Esophagus squamous epithelium (tissue), 5 donors: ENCODE results near the gene MPV17L2. TPM values are rescaled to one million over a fixed set of nuclear protein-coding genes. Genes with fewer than 3 reads are reported as not detected.
A peak's percentile ranks its signal among the peaks of the same experiment; 100 is the strongest.
"Not testable (repeated sequence)": the region's sequence is repeated elsewhere in the genome, so short reads cannot be mapped to it uniquely, and the experiment has no call there.

ENCODE experiments used
- DNase-seq: peaks from one replicate; lab custom pipeline; 2025; lab: John Stamatoyannopoulos, UW
- H3K27ac ChIP-seq, 4 donors: fragments of 200-600 bp; sonication (generic); one replicate each; pipeline ENCODE4 v1.5.1; 2016 to 2019; ENCODE audit warnings: mild to moderate bottlenecking in 1 of 4
- H3K27me3 ChIP-seq, 4 donors: fragments of 200-600 bp; sonication (generic); 1 replicate in 3 of 4; 2 replicates in 1 of 4; pipeline versions ENCODE4 v1.5.1 to v1.6.0; 2017 to 2021; ENCODE audit warnings: antibody characterized with exemption in 1 of 4
- H3K36me3 ChIP-seq, 3 donors: fragments of 200-600 bp; sonication (generic); one replicate each; pipeline ENCODE4 v1.5.1; 2016 to 2019
- H3K4me1 ChIP-seq, 3 donors: fragments of 200-600 bp; sonication (generic); one replicate each; pipeline ENCODE4 v1.5.1; 2017 to 2019
- H3K4me3 ChIP-seq, 4 donors: fragments of 200-600 bp; sonication (generic); 1 replicate in 3 of 4; 2 replicates in 1 of 4; pipeline ENCODE4 v1.5.1; 2016 to 2019; ENCODE audit warnings: mild to moderate bottlenecking in 2 of 4, moderate library complexity in 1 of 4
- H3K9me3 ChIP-seq, 3 donors: fragments of 200-600 bp; sonication (generic); one replicate each; pipeline ENCODE4 v1.5.1; 2016 to 2019
- POLR2A ChIP-seq, 4 donors: fragments of 450-650 bp; IDR thresholded peaks; one replicate each; pipeline ENCODE4 v1.6.1; 2017; ENCODE audit warnings: antibody characterized with exemption in 4 of 4, mild to moderate bottlenecking in 4 of 4, moderate library complexity in 3 of 4
- WGBS, 2 donors: methylation state at CpG; one replicate each; pipeline ENCODE4 v1.1.5; 2018; 5-methylcytosine and 5-hydroxymethylcytosine counted together
- intact Hi-C: fragments of 100-400 bp; cut with DNase I; formaldehyde crosslinking; loops from one replicate; pipeline ENCODE4 v1.15.0; 2022
- total RNA-seq, 4 donors: library from RNA; depleted of rRNA; stranded (reverse); fragments of >200 nt; gene quantifications; one replicate each; pipeline ENCODE4 v1.1.0, GENCODE V29; 2016
- TF ChIP-seq, protein P1 (sequence below), 6 experiments: fragments of 450-650 bp in 4 of 6; fragments of 200-600 bp in 2 of 6; sonication (generic) in 2 of 6; IDR thresholded peaks; one replicate each; pipeline ENCODE4 v1.5.1; 2016 to 2019; ENCODE audit warnings: antibody characterized with exemption in 6 of 6, mild to moderate bottlenecking in 4 of 6, moderate library complexity in 4 of 6
- donor health status: DM: yes; HTN: yes; CAD: no.

The MPV17L2 gene
- total RNA-seq, 4 donors from 2014 or later = 10.6 to 23.5 (median 14.0) TPM

DNA sequence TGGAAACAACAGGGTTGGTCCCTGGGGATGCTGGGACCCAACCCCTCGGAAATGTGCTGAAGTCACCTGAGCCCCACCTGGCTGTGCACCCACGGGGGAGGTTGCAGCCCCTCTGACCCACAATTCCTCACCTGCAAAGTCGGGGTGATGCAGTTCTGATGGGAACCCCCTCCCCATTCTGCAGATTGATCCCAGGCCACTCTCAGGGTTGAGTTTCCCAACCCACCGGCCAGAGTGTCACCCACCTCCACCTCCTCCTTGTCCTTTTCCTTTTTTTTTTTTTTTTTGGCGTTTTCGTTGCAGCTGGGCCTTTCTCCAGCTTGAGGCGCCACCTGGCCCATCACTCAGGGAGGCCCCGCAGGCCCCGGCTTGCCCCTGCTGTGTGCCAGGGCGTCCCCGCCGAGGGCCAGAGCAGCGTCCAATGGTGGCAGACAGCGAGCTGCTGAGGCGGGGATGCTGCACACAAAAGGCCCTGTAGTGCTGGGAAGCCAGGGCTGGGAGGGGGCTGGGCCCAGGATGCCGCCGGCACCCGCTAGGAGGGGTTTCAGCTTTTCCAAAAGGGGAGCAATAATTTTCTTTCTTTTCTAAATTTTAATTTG lies 35.5 kb upstream of the MPV17L2 start:
- 36 to 58% methylated on average over 5 to 7 of the region's 18 CpGs for WGBS, 2 donors
- Histone ChIP-seq H3K27me3 (no peaks in the 10 kb centered on the region), H3K4me3 (peak overlapping the region in 2 of 4 donors; percentile 9 to 10), H3K36me3 (peaks cover 0 to 21% (median 0%) of the 10 kb centered on the region in 3 donors), H3K9me3 (no peaks in the 10 kb centered on the region), H3K4me1 (peaks cover 53 to 91% (median 65%) of the 10 kb centered on the region in 3 donors), H3K27ac (peak overlapping the region; percentile 77 to 97 (median 84))
- intact Hi-C loops = loop anchor here (5.0 kb wide), 1 partner anchor 45 kb away; no protein-coding TSS in a partner anchor
- TF ChIP-seq, protein P1, sequence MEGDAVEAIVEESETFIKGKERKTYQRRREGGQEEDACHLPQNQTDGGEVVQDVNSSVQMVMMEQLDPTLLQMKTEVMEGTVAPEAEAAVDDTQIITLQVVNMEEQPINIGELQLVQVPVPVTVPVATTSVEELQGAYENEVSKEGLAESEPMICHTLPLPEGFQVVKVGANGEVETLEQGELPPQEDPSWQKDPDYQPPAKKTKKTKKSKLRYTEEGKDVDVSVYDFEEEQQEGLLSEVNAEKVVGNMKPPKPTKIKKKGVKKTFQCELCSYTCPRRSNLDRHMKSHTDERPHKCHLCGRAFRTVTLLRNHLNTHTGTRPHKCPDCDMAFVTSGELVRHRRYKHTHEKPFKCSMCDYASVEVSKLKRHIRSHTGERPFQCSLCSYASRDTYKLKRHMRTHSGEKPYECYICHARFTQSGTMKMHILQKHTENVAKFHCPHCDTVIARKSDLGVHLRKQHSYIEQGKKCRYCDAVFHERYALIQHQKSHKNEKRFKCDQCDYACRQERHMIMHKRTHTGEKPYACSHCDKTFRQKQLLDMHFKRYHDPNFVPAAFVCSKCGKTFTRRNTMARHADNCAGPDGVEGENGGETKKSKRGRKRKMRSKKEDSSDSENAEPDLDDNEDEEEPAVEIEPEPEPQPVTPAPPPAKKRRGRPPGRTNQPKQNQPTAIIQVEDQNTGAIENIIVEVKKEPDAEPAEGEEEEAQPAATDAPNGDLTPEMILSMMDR (IDR thresholded peaks at IDR 0.05) = no peak
- TF ChIP-seq POLR2A (IDR thresholded peaks at IDR 0.05) = no peak
- no peak for DNase-seq

DNA sequence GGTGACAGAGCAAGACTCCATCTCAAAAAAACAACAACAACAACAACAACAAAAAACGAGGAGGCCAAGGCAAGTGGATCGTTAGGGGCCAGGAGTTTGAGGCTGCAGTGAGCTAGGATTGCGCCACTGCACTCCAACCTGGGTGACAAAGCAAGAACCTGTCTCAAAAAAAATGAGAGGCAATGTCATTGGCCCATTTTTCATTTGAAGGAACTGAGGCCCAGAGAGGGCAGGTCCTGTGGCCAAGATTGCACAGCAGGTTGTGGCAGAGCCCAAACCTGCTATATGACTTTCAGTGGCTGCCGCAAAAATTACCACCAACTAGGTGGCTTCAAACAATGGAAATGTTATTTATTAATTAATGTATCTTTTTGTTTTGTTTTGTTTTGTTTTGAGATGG lies 34.6 kb upstream of the MPV17L2 start:
- WGBS, 2 donors = 63 to 70% methylated on average over 4 of the region's 4 CpGs

DNA sequence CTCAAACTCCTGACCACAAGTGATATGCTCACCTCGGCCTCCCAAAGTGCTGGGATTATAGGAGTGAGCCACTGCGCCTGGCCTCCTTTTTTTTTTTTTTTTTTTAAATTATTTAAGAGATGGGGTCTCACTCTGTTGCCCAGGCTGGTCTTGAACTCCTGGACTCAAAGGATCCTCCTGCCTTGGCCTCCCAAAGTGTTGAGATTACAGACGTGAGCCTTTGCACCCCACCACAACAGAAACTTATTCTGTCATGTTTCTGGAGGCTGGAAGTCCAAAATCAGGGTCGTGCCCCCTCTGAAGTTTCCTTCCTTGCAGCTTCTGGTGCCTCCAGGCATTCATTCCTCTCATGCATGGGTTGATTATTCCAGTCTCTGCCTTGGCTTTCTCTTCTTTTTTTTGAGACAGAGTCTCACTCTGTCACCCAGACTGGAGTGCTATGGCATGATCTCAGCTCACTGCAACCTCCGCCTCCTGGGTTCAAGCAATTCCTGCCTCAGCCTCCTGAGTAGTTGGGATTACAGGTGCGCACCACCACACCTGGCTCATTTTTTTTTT lies 33.9 kb upstream of the MPV17L2 start:
- DNase-seq, H3K9me3 ChIP-seq, H3K4me3 ChIP-seq, H3K27me3 ChIP-seq: not testable (repeated sequence)
- H3K27ac ChIP-seq = peak overlapping the region in 1 of 4 donors; percentile 90
- H3K36me3 ChIP-seq = peaks cover 0 to 36% (median 15%) of the 10 kb centered on the region in 3 donors
- H3K4me1 ChIP-seq = peaks cover 46 to 80% (median 59%) of the 10 kb centered on the region in 3 donors
- intact Hi-C loops = loop anchor here (5.0 kb wide), 1 partner anchor 47 kb away; no protein-coding TSS in a partner anchor
- 81 to 85% methylated on average over 4 to 6 of the region's 6 CpGs for WGBS, 2 donors

More for the DNA sequence above, 34.6 kb upstream of the MPV17L2 start:
- Histone ChIP-seq H3K4me3 (no peak overlapping the region), H3K9me3 (no peaks in the 10 kb centered on the region), H3K4me1 (peaks cover 53 to 87% (median 65%) of the 10 kb centered on the region in 3 donors), H3K27ac (peak overlapping the region in 2 of 4 donors; percentile 90 to 97), H3K36me3 (peaks cover 0 to 30% (median 8%) of the 10 kb centered on the region in 3 donors), H3K27me3 (no peaks in the 10 kb centered on the region)
- intact Hi-C loops = loop anchor here (5.0 kb wide), 1 partner anchor 46 kb away; no protein-coding TSS in a partner anchor
- DNase-seq = no peak
- TF ChIP-seq POLR2A (IDR thresholded peaks at IDR 0.05) = no peak
- TF ChIP-seq, protein P1 (IDR thresholded peaks at IDR 0.05) = no peak

DNA sequence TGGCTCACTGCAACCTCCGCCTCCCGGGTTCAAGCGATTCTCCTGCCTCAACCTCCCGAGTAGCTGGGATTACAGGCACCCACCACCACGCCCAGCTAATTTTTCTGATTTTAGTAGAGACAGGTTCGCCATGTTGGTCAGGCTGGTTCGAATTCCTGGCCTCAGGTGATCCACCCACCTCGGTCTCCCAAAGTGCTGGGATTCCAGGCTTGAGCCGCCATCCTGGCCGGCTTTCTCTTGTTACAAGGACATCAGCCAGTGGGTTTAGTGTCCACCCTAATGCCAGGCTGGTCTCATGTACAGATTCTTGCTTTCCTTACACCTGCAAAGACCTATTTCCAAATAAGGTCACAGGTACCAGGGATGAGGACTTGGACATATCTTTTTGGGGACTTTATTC lies 33.2 kb upstream of the MPV17L2 start:
- H3K36me3 ChIP-seq = peaks cover 0 to 43% (median 16%) of the 10 kb centered on the region in 3 donors
- no peak overlapping the region for H3K4me3 ChIP-seq
- 77 to 89% methylated on average over 8 to 10 of the region's 10 CpGs for WGBS, 2 donors
- H3K27me3 ChIP-seq = no peaks in the 10 kb centered on the region
- peaks cover 42 to 73% (median 54%) of the 10 kb centered on the region in 3 donors for H3K4me1 ChIP-seq
- no peak for TF ChIP-seq POLR2A (IDR thresholded peaks at IDR 0.05)
- TF ChIP-seq, protein P1 (IDR thresholded peaks at IDR 0.05) = no peak
- H3K27ac ChIP-seq = peak overlapping the region in 2 of 4 donors; percentile 81 to 87
- no peaks in the 10 kb centered on the region for H3K9me3 ChIP-seq
- intact Hi-C loops = loop anchor here (5.0 kb wide), 1 partner anchor 48 kb away; no protein-coding TSS in a partner anchor
- DNase-seq = no peak

DNA sequence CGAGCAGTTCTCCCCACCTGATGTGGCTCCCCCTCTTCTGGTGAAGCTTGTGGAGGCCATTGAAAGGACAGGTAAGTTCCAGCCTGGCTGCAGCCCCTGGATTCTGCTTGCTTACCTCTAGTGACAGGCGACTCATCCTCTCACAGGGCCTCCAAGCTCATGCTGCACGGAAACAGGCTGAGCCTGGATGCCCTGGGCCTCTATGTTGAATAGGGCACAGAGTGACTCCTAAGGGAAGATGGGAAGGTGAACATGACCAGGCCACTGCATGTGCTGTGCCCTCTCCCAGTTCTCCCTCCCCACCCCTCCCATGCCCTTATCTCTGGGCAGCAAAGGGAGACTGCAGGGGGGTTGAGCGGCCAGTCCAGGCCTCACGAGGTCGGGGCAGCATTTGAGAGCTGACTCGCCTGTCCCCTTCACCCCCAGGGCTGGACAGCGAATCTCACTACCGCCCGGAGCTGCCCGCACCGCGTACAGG lies 32.5 kb upstream of the MPV17L2 start:
- no peak for TF ChIP-seq POLR2A (IDR thresholded peaks at IDR 0.05)
- TF ChIP-seq, protein P1 (IDR thresholded peaks at IDR 0.05) = no peak
- Histone ChIP-seq H3K4me3 (peak overlapping the region; percentile 26 to 70 (median 46)), H3K36me3 (peaks cover 0 to 47% (median 18%) of the 10 kb centered on the region in 3 donors), H3K27me3 (no peaks in the 10 kb centered on the region), H3K4me1 (peaks cover 39 to 66% (median 50%) of the 10 kb centered on the region in 3 donors), H3K9me3 (no peaks in the 10 kb centered on the region), H3K27ac (peak overlapping the region; percentile 77 to 87 (median 84))
- no peak for DNase-seq
- WGBS, 2 donors = 30 to 40% methylated on average over 4 to 9 of the region's 13 CpGs
- intact Hi-C loops = no loop called here
